HL-60 (cell line): Measurements from ENCODE around the gene BSN.

ENCODE experiments used
- DNase-seq, 2 experiments: peaks; one replicate each; pipeline ENCODE4 v3.0.0-alpha.2; 2010 to 2020; ENCODE audit warnings: low read depth in 1 of 2, low spot score in 1 of 2
- H3K27ac ChIP-seq: fragments of 250-450 bp; sonication (Bioruptor Pico); replicated peaks from 2 replicates; pipeline ENCODE4 v1.5.1; 2020; ENCODE audit warnings: mild to moderate bottlenecking, moderate library complexity
- H3K27me3 ChIP-seq: fragments of 250-450 bp; sonication (Bioruptor Pico); 2 replicates; pipeline ENCODE4 v1.5.1; 2021; ENCODE audit warnings: mild to moderate bottlenecking, moderate library complexity; ENCODE audit not compliant: insufficient read depth, poor library complexity, severe bottlenecking
- H3K4me3 ChIP-seq: replicated peaks from 2 replicates; pipeline ENCODE4 v1.5.1; 2011; ENCODE audit warnings: mild to moderate bottlenecking, control low read depth, low read length; ENCODE audit not compliant: insufficient read depth
- GABPA ChIP-seq: IDR thresholded peaks from 2 replicates; pipeline ENCODE4 v1.6.1; 2012; ENCODE audit warnings: low read depth
- POLR2AphosphoS5 ChIP-seq: IDR thresholded peaks from 2 replicates; pipeline ENCODE4 v1.6.1; 2012; ENCODE audit warnings: low read depth
- SPI1 ChIP-seq: IDR thresholded peaks from 2 replicates; pipeline ENCODE4 v1.6.1; 2012; ENCODE audit warnings: low read depth, mild to moderate bottlenecking, borderline replicate concordance
- TF ChIP-seq, protein P1 (sequence below): IDR thresholded peaks from 2 replicates; pipeline ENCODE4 v1.6.1; 2012; ENCODE audit warnings: low read depth; ENCODE audit not compliant: insufficient replicate concordance
- TF ChIP-seq, protein P2 (sequence below): IDR thresholded peaks from one replicate; pipeline ENCODE4 v1.5.1; 2011; ENCODE audit warnings: low read length, control low read depth, inconsistent platforms; ENCODE audit not compliant: insufficient read depth

The BSN gene

DNA sequence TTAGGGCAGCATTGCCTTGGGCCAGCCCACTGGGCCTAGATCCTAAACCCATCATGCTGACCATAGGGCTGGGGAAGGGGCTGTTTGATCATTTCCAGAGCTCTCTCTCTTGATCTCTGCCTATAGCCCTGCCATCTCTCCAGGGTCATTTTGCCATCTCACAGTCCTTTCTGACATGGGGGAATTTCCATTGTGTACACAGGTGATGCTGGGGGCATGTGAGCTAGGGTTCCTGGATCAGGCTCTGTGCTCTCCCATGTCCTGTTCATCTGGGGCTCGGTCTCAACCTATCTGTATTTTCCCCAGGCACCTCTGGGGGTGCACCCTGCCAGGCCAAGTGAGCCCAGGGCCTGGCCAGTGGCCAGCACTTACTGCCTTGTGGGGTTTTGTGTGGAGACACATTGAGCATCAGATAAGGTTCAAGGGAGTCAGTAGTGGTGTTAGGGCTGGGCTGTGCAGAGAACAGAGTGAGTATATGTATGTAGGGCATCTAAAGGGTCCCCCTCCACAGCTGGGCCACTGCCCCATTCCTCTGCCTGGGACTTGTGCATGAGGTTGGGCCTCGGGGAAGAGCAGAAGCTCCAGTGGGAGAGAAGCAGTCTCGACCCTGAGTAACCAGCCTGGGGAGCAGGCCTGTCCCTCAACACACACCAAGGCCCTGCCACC, 94.2 kb downstream of the BSN start:
- Histone ChIP-seq H3K27me3 (no peaks in the 10 kb centered on the region), H3K27ac (no peak overlapping the region), H3K4me3 (no peak overlapping the region)
- no peak for DNase-seq
- TF ChIP-seq, protein P1, sequence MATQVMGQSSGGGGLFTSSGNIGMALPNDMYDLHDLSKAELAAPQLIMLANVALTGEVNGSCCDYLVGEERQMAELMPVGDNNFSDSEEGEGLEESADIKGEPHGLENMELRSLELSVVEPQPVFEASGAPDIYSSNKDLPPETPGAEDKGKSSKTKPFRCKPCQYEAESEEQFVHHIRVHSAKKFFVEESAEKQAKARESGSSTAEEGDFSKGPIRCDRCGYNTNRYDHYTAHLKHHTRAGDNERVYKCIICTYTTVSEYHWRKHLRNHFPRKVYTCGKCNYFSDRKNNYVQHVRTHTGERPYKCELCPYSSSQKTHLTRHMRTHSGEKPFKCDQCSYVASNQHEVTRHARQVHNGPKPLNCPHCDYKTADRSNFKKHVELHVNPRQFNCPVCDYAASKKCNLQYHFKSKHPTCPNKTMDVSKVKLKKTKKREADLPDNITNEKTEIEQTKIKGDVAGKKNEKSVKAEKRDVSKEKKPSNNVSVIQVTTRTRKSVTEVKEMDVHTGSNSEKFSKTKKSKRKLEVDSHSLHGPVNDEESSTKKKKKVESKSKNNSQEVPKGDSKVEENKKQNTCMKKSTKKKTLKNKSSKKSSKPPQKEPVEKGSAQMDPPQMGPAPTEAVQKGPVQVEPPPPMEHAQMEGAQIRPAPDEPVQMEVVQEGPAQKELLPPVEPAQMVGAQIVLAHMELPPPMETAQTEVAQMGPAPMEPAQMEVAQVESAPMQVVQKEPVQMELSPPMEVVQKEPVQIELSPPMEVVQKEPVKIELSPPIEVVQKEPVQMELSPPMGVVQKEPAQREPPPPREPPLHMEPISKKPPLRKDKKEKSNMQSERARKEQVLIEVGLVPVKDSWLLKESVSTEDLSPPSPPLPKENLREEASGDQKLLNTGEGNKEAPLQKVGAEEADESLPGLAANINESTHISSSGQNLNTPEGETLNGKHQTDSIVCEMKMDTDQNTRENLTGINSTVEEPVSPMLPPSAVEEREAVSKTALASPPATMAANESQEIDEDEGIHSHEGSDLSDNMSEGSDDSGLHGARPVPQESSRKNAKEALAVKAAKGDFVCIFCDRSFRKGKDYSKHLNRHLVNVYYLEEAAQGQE, result no peak
- TF ChIP-seq POLR2AphosphoS5 (no peak), SPI1 (no peak), GABPA (no peak)
- TF ChIP-seq, protein P2, sequence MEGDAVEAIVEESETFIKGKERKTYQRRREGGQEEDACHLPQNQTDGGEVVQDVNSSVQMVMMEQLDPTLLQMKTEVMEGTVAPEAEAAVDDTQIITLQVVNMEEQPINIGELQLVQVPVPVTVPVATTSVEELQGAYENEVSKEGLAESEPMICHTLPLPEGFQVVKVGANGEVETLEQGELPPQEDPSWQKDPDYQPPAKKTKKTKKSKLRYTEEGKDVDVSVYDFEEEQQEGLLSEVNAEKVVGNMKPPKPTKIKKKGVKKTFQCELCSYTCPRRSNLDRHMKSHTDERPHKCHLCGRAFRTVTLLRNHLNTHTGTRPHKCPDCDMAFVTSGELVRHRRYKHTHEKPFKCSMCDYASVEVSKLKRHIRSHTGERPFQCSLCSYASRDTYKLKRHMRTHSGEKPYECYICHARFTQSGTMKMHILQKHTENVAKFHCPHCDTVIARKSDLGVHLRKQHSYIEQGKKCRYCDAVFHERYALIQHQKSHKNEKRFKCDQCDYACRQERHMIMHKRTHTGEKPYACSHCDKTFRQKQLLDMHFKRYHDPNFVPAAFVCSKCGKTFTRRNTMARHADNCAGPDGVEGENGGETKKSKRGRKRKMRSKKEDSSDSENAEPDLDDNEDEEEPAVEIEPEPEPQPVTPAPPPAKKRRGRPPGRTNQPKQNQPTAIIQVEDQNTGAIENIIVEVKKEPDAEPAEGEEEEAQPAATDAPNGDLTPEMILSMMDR, result no peak

DNA sequence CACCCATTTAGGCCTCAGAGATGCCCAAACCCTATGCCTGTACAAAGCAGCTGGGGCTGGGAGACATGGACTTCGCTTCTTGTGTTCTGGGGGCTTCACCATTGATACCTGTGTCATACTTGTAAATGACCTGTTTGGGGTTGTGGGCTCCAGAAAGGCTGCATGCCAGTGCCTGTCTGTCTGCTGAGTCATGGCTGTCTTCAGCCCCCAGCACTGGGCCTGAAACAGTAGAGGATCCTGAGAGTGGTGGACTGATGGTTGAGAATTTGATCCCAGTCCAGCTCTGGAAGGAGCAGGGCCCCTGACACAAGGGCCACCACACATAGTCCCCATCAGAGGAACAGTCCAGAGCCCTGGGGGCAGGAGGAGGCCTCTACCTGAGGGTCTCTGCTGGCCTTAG, 95.3 kb downstream of the BSN start:
- no peak overlapping the region for H3K27ac ChIP-seq
- TF ChIP-seq POLR2AphosphoS5 (no peak), GABPA (no peak), SPI1 (no peak)
- TF ChIP-seq, protein P1, result no peak
- TF ChIP-seq, protein P2, result no peak
- no peak overlapping the region for H3K4me3 ChIP-seq
- H3K27me3 ChIP-seq, result no peaks in the 10 kb centered on the region
- DNase-seq, result no peak

DNA sequence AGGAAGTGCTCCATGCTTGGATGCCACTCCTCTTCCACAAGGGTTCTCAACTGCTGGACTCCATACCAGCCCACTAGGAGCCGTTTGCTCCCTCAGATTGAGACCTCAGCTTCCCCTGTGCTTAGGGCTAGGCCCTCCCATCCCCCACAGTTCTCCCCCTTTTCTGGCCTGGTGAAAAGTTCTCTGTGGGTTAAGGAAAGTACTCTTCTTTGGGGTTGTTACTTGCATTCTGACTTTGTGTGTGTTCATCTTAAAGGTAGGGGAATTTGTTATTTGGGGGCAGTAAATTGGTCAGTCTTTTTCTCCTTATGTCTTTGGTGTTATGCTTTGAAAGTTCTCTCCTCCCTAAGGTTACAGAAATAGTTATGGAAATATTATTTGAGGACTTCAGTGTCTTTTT, 95.9 kb downstream of the BSN start:
- no peak for DNase-seq
- Histone ChIP-seq H3K27me3 (no peaks in the 10 kb centered on the region), H3K4me3 (no peak overlapping the region), H3K27ac (no peak overlapping the region)
- TF ChIP-seq GABPA (no peak), POLR2AphosphoS5 (no peak), SPI1 (no peak)
- TF ChIP-seq, protein P1, result no peak

DNA sequence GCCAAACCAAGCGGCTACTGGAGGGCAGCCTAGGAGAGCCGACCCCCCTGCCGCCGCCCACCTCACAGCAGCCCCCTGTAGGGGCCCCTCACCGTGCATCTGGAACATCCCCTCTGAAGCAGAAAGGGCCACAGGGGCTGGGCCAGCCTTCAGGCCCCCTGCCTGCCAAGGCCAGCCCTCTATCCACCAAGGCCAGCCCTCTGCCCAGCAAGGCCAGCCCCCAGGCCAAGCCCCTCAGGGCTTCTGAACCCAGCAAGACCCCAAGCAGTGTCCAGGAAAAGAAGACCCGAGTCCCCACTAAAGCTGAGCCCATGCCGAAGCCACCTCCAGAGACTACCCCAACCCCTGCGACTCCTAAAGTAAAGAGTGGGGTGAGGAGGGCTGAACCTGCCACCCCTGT, 96.4 kb downstream of the BSN start:
- H3K4me3 ChIP-seq, result no peak overlapping the region
- no peak for DNase-seq
- H3K27ac ChIP-seq, result no peak overlapping the region
- no peaks in the 10 kb centered on the region for H3K27me3 ChIP-seq
- TF ChIP-seq, protein P1, result no peak
- TF ChIP-seq POLR2AphosphoS5, result no peak
- TF ChIP-seq GABPA, result no peak
- TF ChIP-seq SPI1, result no peak
- TF ChIP-seq, protein P2, result no peak
